ENCODE results near the gene ARMC6.

The ARMC6 gene

GRCh38 chr19:19027228-19027627 is 6.2 kb upstream of the ARMC6 start:
- Histone ChIP-seq H3K4me2 (ENCODE audit: low read depth, low read length) (no peak overlapping the region), H3K4me3 (ENCODE audit: low read length) (no peak overlapping the region), H3K36me3 (replicated peaks; ENCODE audit: insufficient read depth, low read length) (peaks cover 10% of the 10 kb centered on the region), H2AFZ (ENCODE audit: low read length) (no peak overlapping the region), H3K9me3 (replicated peaks; ENCODE audit: insufficient read depth, low read length) (no peaks in the 10 kb centered on the region), H3K79me2 (ENCODE audit: low read length) (peaks cover 95% of the 10 kb centered on the region), H3K9ac (ENCODE audit: low read length) (no peak overlapping the region), H3K9me2 (replicated peaks; ENCODE audit: insufficient read depth, low read length) (no peaks in the 10 kb centered on the region), H4K20me1 (ENCODE audit: insufficient read depth, low read length) (peaks cover 5% of the 10 kb centered on the region; the same call in 1 of the 2 replicates), H3K27ac (ENCODE audit: low read length) (no peak overlapping the region), H3K27me3 (replicated peaks; ENCODE audit: insufficient read depth, low read length) (no peaks in the 10 kb centered on the region), H3F3A (ENCODE audit: insufficient read depth, low read length) (no peaks in the 10 kb centered on the region), H3K4me1 (ENCODE audit: low read length) (no peaks in the 10 kb centered on the region)
- DNase-seq: no peak
- TF ChIP-seq EZH2phosphoT487 (IDR thresholded peaks at IDR 0.05; ENCODE audit: low read length): no peak
- TF ChIP-seq CTCF (IDR thresholded peaks at IDR 0.05; ENCODE audit: low read length): no peak
- no peak for TF ChIP-seq EZH2 (optimal IDR thresholded peaks at IDR 0.05; ENCODE audit: low read depth, low read length)

- no peak for DNase-seq
- H3K4me1 ChIP-seq (ENCODE audit: low read length): peaks cover 3% of the 10 kb centered on the region; the same call in 1 of the 2 replicates
- H3K36me3 ChIP-seq (replicated peaks; ENCODE audit: insufficient read depth, low read length): peaks cover 10% of the 10 kb centered on the region
- H3K9ac ChIP-seq (ENCODE audit: low read length): no peak overlapping the region
- H3K27ac ChIP-seq (ENCODE audit: low read length): no peak overlapping the region
- H4K20me1 ChIP-seq (ENCODE audit: insufficient read depth, low read length): peaks cover 5% of the 10 kb centered on the region; the same call in 1 of the 2 replicates
- H3F3A ChIP-seq (ENCODE audit: insufficient read depth, low read length): no peaks in the 10 kb centered on the region
- no peak overlapping the region for H3K4me2 ChIP-seq (ENCODE audit: low read depth, low read length)
- TF ChIP-seq EZH2 (optimal IDR thresholded peaks at IDR 0.05; ENCODE audit: low read depth, low read length) (no peak), CTCF (IDR thresholded peaks at IDR 0.05; ENCODE audit: low read length) (no peak), EZH2phosphoT487 (IDR thresholded peaks at IDR 0.05; ENCODE audit: low read length) (no peak)
- peaks cover 91% of the 10 kb centered on the region for H3K79me2 ChIP-seq (ENCODE audit: low read length)
- no peaks in the 10 kb centered on the region for H3K9me3 ChIP-seq (replicated peaks; ENCODE audit: insufficient read depth, low read length)
- H3K9me2 ChIP-seq (replicated peaks; ENCODE audit: insufficient read depth, low read length): no peaks in the 10 kb centered on the region
- no peaks in the 10 kb centered on the region for H3K27me3 ChIP-seq (replicated peaks; ENCODE audit: insufficient read depth, low read length)
- H3K4me3 ChIP-seq (ENCODE audit: low read length): no peak overlapping the region
- H2AFZ ChIP-seq (ENCODE audit: low read length): no peak overlapping the region
These were observed 4.9 kb upstream of the ARMC6 start for GRCh38 chr19:19028526-19028925.

- H2AFZ ChIP-seq (ENCODE audit: low read length): no peak overlapping the region
- H4K20me1 ChIP-seq (ENCODE audit: insufficient read depth, low read length): no peaks in the 10 kb centered on the region
- no peak for TF ChIP-seq EZH2phosphoT487 (IDR thresholded peaks at IDR 0.05; ENCODE audit: low read length)
- TF ChIP-seq CTCF (IDR thresholded peaks at IDR 0.05; ENCODE audit: low read length): no peak
- TF ChIP-seq EZH2 (optimal IDR thresholded peaks at IDR 0.05; ENCODE audit: low read depth, low read length): no peak
- peaks cover 5% of the 10 kb centered on the region; the same call in 1 of the 2 replicates for H3K36me3 ChIP-seq (replicated peaks; ENCODE audit: insufficient read depth, low read length)
- peaks cover 6% of the 10 kb centered on the region; the same call in 1 of the 2 replicates for H3F3A ChIP-seq (ENCODE audit: insufficient read depth, low read length)
- no peak overlapping the region for H3K27ac ChIP-seq (ENCODE audit: low read length)
- H3K9ac ChIP-seq (ENCODE audit: low read length): no peak overlapping the region; the same call in 1 of the 2 replicates
- H3K9me3 ChIP-seq (replicated peaks; ENCODE audit: insufficient read depth, low read length): no peaks in the 10 kb centered on the region
- H3K4me1 ChIP-seq (ENCODE audit: low read length): peaks cover 3% of the 10 kb centered on the region; the same call in 1 of the 2 replicates
- DNase-seq: no peak
- H3K4me3 ChIP-seq (ENCODE audit: low read length): no peak overlapping the region
- peaks cover 89% of the 10 kb centered on the region for H3K79me2 ChIP-seq (ENCODE audit: low read length)
- no peaks in the 10 kb centered on the region for H3K9me2 ChIP-seq (replicated peaks; ENCODE audit: insufficient read depth, low read length)
- peak overlapping the region; percentile 94; the same call in 1 of the 2 replicates for H3K4me2 ChIP-seq (ENCODE audit: low read depth, low read length)
- H3K27me3 ChIP-seq (replicated peaks; ENCODE audit: insufficient read depth, low read length): no peaks in the 10 kb centered on the region
These were observed 1.5 kb upstream of the ARMC6 start for GRCh38 chr19:19031891-19032290.

Measured in MM.1S (cell line).